ENCODE data around the gene GLO1. TPM values are rescaled to one million over a fixed set of nuclear protein-coding genes. Genes with fewer than 3 reads are reported as not detected.

GLO1 gene
- total RNA-seq, 1 donor from 2014 or later: 149 TPM

- no peaks in the 10 kb centered on the region for H3K4me1 Mint-ChIP-seq
- TF ChIP-seq, protein P1, sequence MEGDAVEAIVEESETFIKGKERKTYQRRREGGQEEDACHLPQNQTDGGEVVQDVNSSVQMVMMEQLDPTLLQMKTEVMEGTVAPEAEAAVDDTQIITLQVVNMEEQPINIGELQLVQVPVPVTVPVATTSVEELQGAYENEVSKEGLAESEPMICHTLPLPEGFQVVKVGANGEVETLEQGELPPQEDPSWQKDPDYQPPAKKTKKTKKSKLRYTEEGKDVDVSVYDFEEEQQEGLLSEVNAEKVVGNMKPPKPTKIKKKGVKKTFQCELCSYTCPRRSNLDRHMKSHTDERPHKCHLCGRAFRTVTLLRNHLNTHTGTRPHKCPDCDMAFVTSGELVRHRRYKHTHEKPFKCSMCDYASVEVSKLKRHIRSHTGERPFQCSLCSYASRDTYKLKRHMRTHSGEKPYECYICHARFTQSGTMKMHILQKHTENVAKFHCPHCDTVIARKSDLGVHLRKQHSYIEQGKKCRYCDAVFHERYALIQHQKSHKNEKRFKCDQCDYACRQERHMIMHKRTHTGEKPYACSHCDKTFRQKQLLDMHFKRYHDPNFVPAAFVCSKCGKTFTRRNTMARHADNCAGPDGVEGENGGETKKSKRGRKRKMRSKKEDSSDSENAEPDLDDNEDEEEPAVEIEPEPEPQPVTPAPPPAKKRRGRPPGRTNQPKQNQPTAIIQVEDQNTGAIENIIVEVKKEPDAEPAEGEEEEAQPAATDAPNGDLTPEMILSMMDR (conservative IDR thresholded peaks at IDR 0.05): no peak
- no peak overlapping the region for H3K4me3 Mint-ChIP-seq
- no peaks in the 10 kb centered on the region for H3K36me3 Mint-ChIP-seq (ENCODE audit: low read depth)
- no peak for DNase-seq (ENCODE audit: low read depth, low spot score)
- H3K27ac Mint-ChIP-seq (ENCODE audit: unreplicated experiment): no peak overlapping the region
- no peaks in the 10 kb centered on the region for H3K27me3 Mint-ChIP-seq (ENCODE audit: low read depth)
- H3K9me3 Mint-ChIP-seq: no peaks in the 10 kb centered on the region
Observed at GRCh38 chr6:38658418-38659167, 44.4 kb downstream of the GLO1 start.

DNA sequence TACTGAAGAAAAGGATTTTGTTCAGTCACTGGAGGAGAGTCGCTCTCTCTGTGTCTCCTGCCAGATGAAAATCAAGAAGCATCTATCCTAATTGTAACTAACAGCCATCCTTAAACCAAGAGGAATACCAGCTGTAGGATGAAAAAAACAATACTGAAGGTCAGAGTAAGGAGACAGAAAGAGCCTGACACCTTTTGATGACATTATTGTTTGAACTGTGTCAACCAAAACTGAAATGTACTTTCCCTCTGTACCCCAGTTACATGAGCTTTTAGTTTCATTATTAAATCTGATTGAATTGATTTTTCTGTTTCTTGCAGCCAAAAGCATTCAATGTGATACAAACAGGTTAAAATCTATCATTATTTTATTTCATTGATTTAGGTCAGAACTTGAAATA, 46.0 kb downstream of the GLO1 start:
- no peaks in the 10 kb centered on the region for H3K36me3 Mint-ChIP-seq (ENCODE audit: low read depth)
- TF ChIP-seq, protein P1 (conservative IDR thresholded peaks at IDR 0.05): no peak
- H3K4me1 Mint-ChIP-seq: no peaks in the 10 kb centered on the region
- H3K27ac Mint-ChIP-seq (ENCODE audit: unreplicated experiment): no peak overlapping the region
- H3K9me3 Mint-ChIP-seq: no peaks in the 10 kb centered on the region
- DNase-seq (ENCODE audit: low read depth, low spot score): no peak
- no peaks in the 10 kb centered on the region for H3K27me3 Mint-ChIP-seq (ENCODE audit: low read depth)
- H3K4me3 Mint-ChIP-seq: no peak overlapping the region

GRCh38 chr6:38654263-38654662, 48.7 kb downstream of the GLO1 start:
- no peak overlapping the region for H3K4me3 Mint-ChIP-seq
- peaks cover 5% of the 10 kb centered on the region for H3K36me3 Mint-ChIP-seq (ENCODE audit: low read depth)
- no peaks in the 10 kb centered on the region for H3K4me1 Mint-ChIP-seq
- peaks cover 4% of the 10 kb centered on the region for H3K9me3 Mint-ChIP-seq
- H3K27ac Mint-ChIP-seq (ENCODE audit: unreplicated experiment): no peak overlapping the region
- TF ChIP-seq, protein P1 (conservative IDR thresholded peaks at IDR 0.05): no peak
- no peaks in the 10 kb centered on the region for H3K27me3 Mint-ChIP-seq (ENCODE audit: low read depth)
- no peak for DNase-seq (ENCODE audit: low read depth, low spot score)

DNA sequence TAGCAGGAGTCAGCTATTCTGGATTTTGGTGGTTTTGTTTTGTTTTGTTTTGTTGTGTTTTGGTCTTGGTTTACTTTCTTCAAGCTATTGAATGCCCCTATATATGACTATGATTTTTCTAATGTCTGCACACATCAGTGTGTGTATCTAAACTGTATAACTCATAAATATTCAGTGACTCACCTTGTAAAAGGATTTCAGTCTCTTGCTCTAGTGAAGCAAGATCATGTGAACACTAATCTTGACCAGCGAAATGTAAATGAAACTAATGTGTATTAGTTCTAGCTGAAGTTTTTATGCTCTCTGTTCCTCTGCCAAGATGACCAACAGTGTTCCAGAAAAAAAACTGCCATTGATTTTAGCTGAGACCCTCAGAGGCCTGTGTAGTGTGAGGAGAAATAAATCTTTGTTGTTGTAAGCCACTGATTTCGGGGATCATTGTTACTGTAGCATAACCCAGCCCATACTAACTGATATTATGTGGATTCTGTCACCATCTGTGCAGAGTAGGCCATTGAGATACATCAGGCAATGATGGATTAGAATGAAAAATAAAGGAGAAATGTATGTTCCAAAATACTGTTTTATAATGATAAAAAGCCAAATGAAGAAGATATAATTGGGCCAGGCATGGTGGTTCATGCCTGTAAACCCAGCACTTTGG, 51.7 kb downstream of the GLO1 start:
- Mint-ChIP-seq H3K27me3 (ENCODE audit: low read depth) (no peaks in the 10 kb centered on the region), H3K36me3 (ENCODE audit: low read depth) (peaks cover 5% of the 10 kb centered on the region), H3K27ac (ENCODE audit: unreplicated experiment) (no peak overlapping the region), H3K4me1 (no peaks in the 10 kb centered on the region), H3K4me3 (no peak overlapping the region), H3K9me3 (peaks cover 4% of the 10 kb centered on the region)
- TF ChIP-seq, protein P1 (conservative IDR thresholded peaks at IDR 0.05): no peak
- DNase-seq (ENCODE audit: low read depth, low spot score): no peak

GRCh38 chr6:38650207-38650752, 52.7 kb downstream of the GLO1 start:
- no peaks in the 10 kb centered on the region for H3K4me1 Mint-ChIP-seq
- peaks cover 5% of the 10 kb centered on the region for H3K36me3 Mint-ChIP-seq (ENCODE audit: low read depth)
- H3K27me3 Mint-ChIP-seq (ENCODE audit: low read depth): no peaks in the 10 kb centered on the region
- no peak overlapping the region for H3K4me3 Mint-ChIP-seq
- TF ChIP-seq, protein P1 (conservative IDR thresholded peaks at IDR 0.05): no peak
- no peak for DNase-seq (ENCODE audit: low read depth, low spot score)
- no peak overlapping the region for H3K27ac Mint-ChIP-seq (ENCODE audit: unreplicated experiment)
- peaks cover 4% of the 10 kb centered on the region for H3K9me3 Mint-ChIP-seq
